MCF 10A (cell line): ENCODE measurements around the gene RFX3. TPM values are rescaled to one million over a fixed set of nuclear protein-coding genes. Genes with fewer than 3 reads are reported as not detected.

Experiments
- BruUV-seq: library from RNA; stranded (reverse); fragments of 400-500 nt; replicated peaks from 2 replicates; lab custom pipeline; 2021; lab: Mats Ljungman, UMichigan
- CTCF ChIA-PET: fragments of 300-600 bp; sonication (Branson Sonifier 250); formaldehyde crosslinking; extraction: SDS; loops from one replicate; lab custom pipeline; 2021; ENCODE audit warnings: antibody characterized with exemption, inconsistent platforms; lab: Yijun Ruan, JAX
- POLR2A ChIA-PET: fragments of 300-600, 350-650 bp; sonication (Branson Sonifier 250); formaldehyde crosslinking; extraction: SDS; loops from one replicate; lab custom pipeline; 2020; ENCODE audit warnings: antibody characterized with exemption, inconsistent platforms; lab: Yijun Ruan, JAX
- DNase-seq: peaks from one replicate; pipeline ENCODE4 v3.0.0-alpha.2; 2018; ENCODE audit not compliant: unreplicated experiment
- H3K27ac Mint-ChIP-seq: one replicate; pipeline ENCODE4 v1.8.0; 2022; ENCODE audit warnings: mild to moderate bottlenecking, low read depth, mixed read lengths; ENCODE audit not compliant: unreplicated experiment
- H3K27me3 Mint-ChIP-seq: one replicate; pipeline ENCODE4 v1.8.0; 2022; ENCODE audit warnings: mixed read lengths; ENCODE audit not compliant: insufficient read depth, unreplicated experiment
- H3K36me3 Mint-ChIP-seq: one replicate; pipeline ENCODE4 v1.8.0; 2022; ENCODE audit warnings: mild to moderate bottlenecking, moderate library complexity, mixed read lengths; ENCODE audit not compliant: insufficient read depth, unreplicated experiment
- H3K4me1 Mint-ChIP-seq: one replicate; pipeline ENCODE4 v1.8.0; 2022; ENCODE audit warnings: mixed read lengths; ENCODE audit not compliant: insufficient read depth, unreplicated experiment
- H3K4me3 Mint-ChIP-seq: one replicate; pipeline ENCODE4 v1.8.0; 2022; ENCODE audit warnings: mild to moderate bottlenecking, moderate library complexity, mixed read lengths; ENCODE audit not compliant: unreplicated experiment
- H3K9me3 Mint-ChIP-seq: one replicate; pipeline ENCODE4 v1.8.0; 2022; ENCODE audit warnings: mixed read lengths; ENCODE audit not compliant: unreplicated experiment
- intact Hi-C: fragments of 100-400 bp; cut with micrococcal nuclease; formaldehyde crosslinking; loops from 2 replicates; pipeline ENCODE4 v1.14.1; 2022
- total RNA-seq: library from RNA; stranded (reverse); gene quantifications from 2 replicates; pipeline ENCODE4 v1.2.3, GENCODE V29; 2022
- TF ChIP-seq, protein P1 (sequence below): fragments of 200-600 bp; IDR thresholded peaks from one replicate; pipeline ENCODE4 v1.8.0; 2022; ENCODE audit warnings: antibody characterized with exemption, mild to moderate bottlenecking; ENCODE audit not compliant: unreplicated experiment

RFX3 gene
- total RNA-seq, 1 experiment from 2014 or later: 9.7 TPM

DNA sequence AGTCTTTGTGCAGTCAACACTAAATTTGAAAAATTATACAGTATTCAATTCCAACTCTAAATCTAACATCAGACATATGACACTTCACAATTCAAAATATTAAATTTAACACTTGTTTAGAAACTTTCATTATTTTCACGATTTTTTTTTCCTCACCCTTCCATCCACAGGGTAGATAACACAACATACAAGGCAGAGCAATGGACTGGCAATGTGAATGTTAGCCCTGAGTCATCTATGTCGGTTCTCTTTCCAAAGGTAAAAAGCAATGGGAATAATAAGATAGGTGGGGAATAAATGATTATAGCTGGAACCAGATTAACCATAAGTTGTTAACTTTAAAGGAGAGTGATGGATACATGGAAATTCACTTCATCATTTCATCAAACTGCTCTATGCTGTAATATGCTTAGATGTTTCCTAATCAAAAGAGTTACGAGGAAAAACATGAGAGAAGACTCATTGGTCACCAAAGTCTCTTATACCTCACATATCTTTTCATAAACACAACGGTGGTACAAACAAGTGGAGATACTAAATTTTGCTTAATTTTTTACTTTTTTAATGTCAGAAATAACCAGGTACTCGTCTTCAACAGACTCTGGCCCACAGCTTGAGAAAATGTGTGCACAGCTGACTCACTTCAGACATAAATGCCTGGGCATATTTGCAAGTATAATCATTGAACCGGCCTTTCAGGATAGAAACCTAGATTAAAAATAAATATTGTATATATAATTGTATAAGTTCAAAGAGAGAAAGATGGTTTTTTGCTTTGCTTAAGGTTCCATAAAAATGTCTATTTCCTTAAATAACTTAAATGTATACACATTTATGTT, 23.0 kb downstream of the RFX3 start:
- POLR2A ChIA-PET: interaction anchor here (1.0 to 3.7 kb wide), 5 partner anchors 13 to 24 kb away, joined by 3 to 17 read pairs (median 4); partner anchors contain the start of gene RFX3
- no peak for DNase-seq
- H3K27ac Mint-ChIP-seq: no peak overlapping the region
- TF ChIP-seq, protein P1, sequence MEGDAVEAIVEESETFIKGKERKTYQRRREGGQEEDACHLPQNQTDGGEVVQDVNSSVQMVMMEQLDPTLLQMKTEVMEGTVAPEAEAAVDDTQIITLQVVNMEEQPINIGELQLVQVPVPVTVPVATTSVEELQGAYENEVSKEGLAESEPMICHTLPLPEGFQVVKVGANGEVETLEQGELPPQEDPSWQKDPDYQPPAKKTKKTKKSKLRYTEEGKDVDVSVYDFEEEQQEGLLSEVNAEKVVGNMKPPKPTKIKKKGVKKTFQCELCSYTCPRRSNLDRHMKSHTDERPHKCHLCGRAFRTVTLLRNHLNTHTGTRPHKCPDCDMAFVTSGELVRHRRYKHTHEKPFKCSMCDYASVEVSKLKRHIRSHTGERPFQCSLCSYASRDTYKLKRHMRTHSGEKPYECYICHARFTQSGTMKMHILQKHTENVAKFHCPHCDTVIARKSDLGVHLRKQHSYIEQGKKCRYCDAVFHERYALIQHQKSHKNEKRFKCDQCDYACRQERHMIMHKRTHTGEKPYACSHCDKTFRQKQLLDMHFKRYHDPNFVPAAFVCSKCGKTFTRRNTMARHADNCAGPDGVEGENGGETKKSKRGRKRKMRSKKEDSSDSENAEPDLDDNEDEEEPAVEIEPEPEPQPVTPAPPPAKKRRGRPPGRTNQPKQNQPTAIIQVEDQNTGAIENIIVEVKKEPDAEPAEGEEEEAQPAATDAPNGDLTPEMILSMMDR: no peak
- H3K9me3 Mint-ChIP-seq: no peaks in the 10 kb centered on the region
- H3K36me3 Mint-ChIP-seq: no peaks in the 10 kb centered on the region
- CTCF ChIA-PET: interaction anchor here (0.6 kb wide), 2 partner anchors 556 to 1685 kb away, joined by 5 read pairs; no protein-coding TSS in a partner anchor
- no peak overlapping the region for H3K4me3 Mint-ChIP-seq
- no peaks in the 10 kb centered on the region for H3K27me3 Mint-ChIP-seq
- no TSS peak for BruUV-seq
- H3K4me1 Mint-ChIP-seq: peaks cover 10% of the 10 kb centered on the region
- intact Hi-C loops: no loop called here

DNA sequence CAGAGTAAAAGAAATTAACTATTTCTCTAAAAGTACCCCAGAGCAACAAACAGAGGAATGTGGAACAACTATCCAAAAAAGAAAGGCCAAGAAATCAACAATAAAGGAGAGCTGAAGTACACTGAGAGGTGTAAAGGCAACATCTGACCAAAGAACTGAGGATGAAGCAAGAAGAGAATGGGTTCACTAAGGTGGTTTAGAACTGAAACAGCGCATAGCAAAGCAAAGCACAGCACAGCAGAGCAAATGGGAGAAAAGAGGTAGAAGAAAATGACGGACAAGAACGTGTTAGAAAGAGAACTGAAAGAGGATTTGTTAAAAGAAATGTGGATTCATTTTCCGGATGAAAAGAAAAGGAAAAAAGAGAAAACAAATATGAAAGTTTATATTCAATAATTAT, 25.8 kb downstream of the RFX3 start:
- H3K36me3 Mint-ChIP-seq: no peaks in the 10 kb centered on the region
- no peaks in the 10 kb centered on the region for H3K27me3 Mint-ChIP-seq
- TF ChIP-seq, protein P1: no peak
- no peak for DNase-seq
- ChIA-PET POLR2A (interaction anchor here (1.2 to 2.0 kb wide), 2 partner anchors 24 to 26 kb away, joined by 5 to 7 read pairs; partner anchors contain the start of gene RFX3), CTCF (interaction anchor here (3.1 kb wide), 1 partner anchor 33 kb away, joined by 12 read pairs; no protein-coding TSS in a partner anchor)
- no peaks in the 10 kb centered on the region for H3K9me3 Mint-ChIP-seq
- no TSS peak for BruUV-seq
- H3K27ac Mint-ChIP-seq: no peak overlapping the region
- H3K4me1 Mint-ChIP-seq: peaks cover 14% of the 10 kb centered on the region
- intact Hi-C loops: no loop called here
- no peak overlapping the region for H3K4me3 Mint-ChIP-seq

DNA sequence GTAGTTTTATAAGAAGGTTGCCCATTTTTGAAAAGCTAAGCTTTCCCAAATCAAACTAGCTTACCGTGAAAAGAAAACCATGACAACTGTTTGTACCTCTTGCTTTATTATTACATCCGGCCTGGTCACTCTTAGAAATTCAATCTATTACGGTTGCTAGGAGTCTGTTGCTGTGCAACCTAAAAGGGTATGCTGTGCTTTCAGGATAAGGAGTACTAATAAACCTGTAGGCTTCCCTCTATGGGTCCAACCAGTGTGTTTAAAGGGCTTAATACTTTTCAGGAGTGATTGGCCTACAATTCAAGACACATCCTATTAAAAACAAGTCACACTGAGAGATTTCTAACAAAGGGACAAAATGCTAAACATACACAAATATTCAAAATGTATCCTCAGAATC, 27.1 kb downstream of the RFX3 start:
- H3K4me3 Mint-ChIP-seq: no peak overlapping the region
- H3K27ac Mint-ChIP-seq: no peak overlapping the region
- ChIA-PET POLR2A (interaction anchor here (0.6 to 2.6 kb wide), 5 partner anchors 9 to 64 kb away, joined by 3 to 16 read pairs (median 3); partner anchors contain the start of gene RFX3), CTCF (interaction anchor here (0.6 to 3.1 kb wide), 3 partner anchors 10 to 31 kb away, joined by 3 to 12 read pairs (median 6); no protein-coding TSS in a partner anchor)
- no TSS peak for BruUV-seq
- H3K27me3 Mint-ChIP-seq: no peaks in the 10 kb centered on the region
- no peak for DNase-seq
- no peaks in the 10 kb centered on the region for H3K36me3 Mint-ChIP-seq
- TF ChIP-seq, protein P1: no peak
- peaks cover 4% of the 10 kb centered on the region for H3K9me3 Mint-ChIP-seq
- intact Hi-C loops: no loop called here
- H3K4me1 Mint-ChIP-seq: peaks cover 14% of the 10 kb centered on the region

DNA sequence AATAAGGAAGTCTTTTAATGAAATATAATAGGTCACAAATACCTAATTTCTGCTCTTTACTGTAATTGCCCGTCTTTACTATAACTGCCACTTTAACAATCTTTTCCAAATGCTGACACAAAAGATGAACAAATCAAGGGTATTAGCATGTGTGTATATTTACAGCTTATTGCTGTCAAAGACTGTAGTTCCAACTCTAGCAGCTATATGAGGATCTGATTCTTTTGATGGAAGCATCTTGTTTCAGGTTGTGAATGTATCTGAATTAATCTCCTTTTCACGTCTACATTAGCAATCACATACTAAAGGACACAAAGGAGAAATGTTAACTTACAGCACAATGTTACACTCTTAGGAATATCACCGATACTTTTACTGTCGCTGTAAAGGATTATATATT, 27.9 kb downstream of the RFX3 start:
- CTCF ChIA-PET: interaction anchor here (1.0 to 3.1 kb wide), 4 partner anchors 10 to 31 kb away, joined by 3 to 12 read pairs (median 9); no protein-coding TSS in a partner anchor
- BruUV-seq: no TSS peak
- intact Hi-C loops: no loop called here
- peaks cover 7% of the 10 kb centered on the region for H3K9me3 Mint-ChIP-seq
- TF ChIP-seq, protein P1: no peak
- no peak for DNase-seq
- H3K27me3 Mint-ChIP-seq: no peaks in the 10 kb centered on the region
- no peak overlapping the region for H3K4me3 Mint-ChIP-seq
- POLR2A ChIA-PET: interaction anchor here (0.9 to 2.6 kb wide), 3 partner anchors 9 to 63 kb away, joined by 3 to 16 read pairs (median 12); partner anchors contain the start of gene RFX3
- no peaks in the 10 kb centered on the region for H3K36me3 Mint-ChIP-seq
- peaks cover 14% of the 10 kb centered on the region for H3K4me1 Mint-ChIP-seq
- no peak overlapping the region for H3K27ac Mint-ChIP-seq
